H1 (cell line): ENCODE data around the gene DPF3. TPM values are rescaled to one million over a fixed set of nuclear protein-coding genes. Genes with fewer than 3 reads are reported as not detected.

Source experiments
- CTCF ChIA-PET: fragments of 300-600 bp; sonication (Branson Sonifier 250); formaldehyde crosslinking; loops from one replicate; lab custom pipeline; 2021; ENCODE audit not compliant: partially characterized antibody; lab: Charles Lee
- POLR2A ChIA-PET: fragments of 300-600 bp; sonication (Branson Sonifier 250); formaldehyde crosslinking; loops from one replicate; lab custom pipeline; 2021; ENCODE audit warnings: inconsistent platforms; ENCODE audit not compliant: partially characterized antibody; lab: Charles Lee
- DNase-seq, 2 experiments: peaks; one replicate each; pipeline versions ENCODE4 v3.0.0 to v3.0.0-alpha.2; 2010 to 2022; ENCODE audit warnings: low spot score in 2 of 2, low read depth in 1 of 2, mixed read lengths in 1 of 2
- FAIRE-seq: peaks from 2 replicates; lab custom pipeline; 2011; peaks lifted over from hg19 to GRCh38; lab: Jason Lieb, UNC
- H2AFZ ChIP-seq: 2 replicates; pipeline ENCODE4 v1.8.1; 2012; ENCODE audit warnings: low read length, inconsistent platforms
- H2AK5ac ChIP-seq: 2 replicates; pipeline ENCODE4 v1.6.1; 2013; ENCODE audit warnings: low read depth, low read length
- H2BK120ac ChIP-seq: replicated peaks from 2 replicates; pipeline ENCODE3; 2013; ENCODE audit warnings: low read depth, low read length, inconsistent platforms
- H2BK12ac ChIP-seq: 2 replicates; pipeline ENCODE4 v1.6.1; 2013; ENCODE audit warnings: low read depth, low read length
- H2BK15ac ChIP-seq: 2 replicates; pipeline ENCODE4 v1.6.1; 2013; ENCODE audit warnings: low read length
- H2BK20ac ChIP-seq: 2 replicates; pipeline ENCODE4 v1.6.1; 2013; ENCODE audit warnings: low read length
- H2BK5ac ChIP-seq: 2 replicates; pipeline ENCODE4 v1.6.1; 2013; ENCODE audit warnings: low read depth, low read length
- H3K14ac ChIP-seq: 2 replicates; pipeline ENCODE4 v1.6.1; 2013; ENCODE audit warnings: inconsistent platforms; ENCODE audit not compliant: insufficient read length
- H3K18ac ChIP-seq: 2 replicates; pipeline ENCODE4 v1.6.1; 2013; ENCODE audit warnings: low read length; ENCODE audit errors: extremely low read depth
- H3K23ac ChIP-seq: 2 replicates; pipeline ENCODE4 v1.6.1; 2013; ENCODE audit warnings: inconsistent platforms; ENCODE audit not compliant: insufficient read length
- H3K23me2 ChIP-seq: 2 replicates; pipeline ENCODE4 v1.6.1; 2013; ENCODE audit warnings: low read depth, low read length
- H3K27ac ChIP-seq: 2 replicates; pipeline ENCODE4 v1.6.1; 2011; ENCODE audit warnings: low read depth, low read length, inconsistent platforms
- H3K27me3 ChIP-seq, 4 experiments: replicated peaks in 1 of 4; 1 replicate in 1 of 4; 2 replicates in 3 of 4; pipeline versions ENCODE4 v1.6.1 to v1.8.1; 2011 to 2013; ENCODE audit warnings: low read length in 3 of 4, mild to moderate bottlenecking in 3 of 4, inconsistent platforms in 2 of 4, mixed read lengths in 2 of 4, moderate library complexity in 1 of 4; ENCODE audit not compliant: control insufficient read depth in 3 of 4, insufficient read depth in 3 of 4; ENCODE audit errors: extremely low read depth in 1 of 4
- H3K36me3 ChIP-seq, 4 experiments: 2 replicates each; pipeline versions ENCODE4 v1.6.1 to v1.8.1; 2011 to 2013; ENCODE audit warnings: mild to moderate bottlenecking in 4 of 4, low read length in 3 of 4, moderate library complexity in 2 of 4, control low read depth in 1 of 4, inconsistent platforms in 1 of 4; ENCODE audit not compliant: insufficient read depth in 4 of 4, control insufficient read depth in 2 of 4
- H3K4ac ChIP-seq: replicated peaks from 2 replicates; pipeline ENCODE3; 2013; ENCODE audit warnings: low read length, low read depth, mixed read lengths, inconsistent platforms; ENCODE audit not compliant: insufficient read length
- H3K4me1 ChIP-seq, 4 experiments: replicated peaks in 1 of 4; 1 replicate in 1 of 4; 2 replicates in 3 of 4; pipeline versions ENCODE4 v1.6.1 to v1.8.1; 2011 to 2013; ENCODE audit warnings: low read length in 3 of 4, inconsistent platforms in 2 of 4, mixed read lengths in 1 of 4; ENCODE audit not compliant: insufficient read depth in 4 of 4, control insufficient read depth in 3 of 4
- H3K4me2 ChIP-seq, 2 experiments: 2 replicates each; pipeline versions ENCODE4 v1.6.1 to v1.8.1; 2011 to 2013; ENCODE audit warnings: low read depth in 2 of 2, low read length in 2 of 2, control low read depth in 1 of 2, inconsistent platforms in 1 of 2, mild to moderate bottlenecking in 1 of 2; ENCODE audit not compliant: insufficient read depth in 1 of 2
- H3K4me3 ChIP-seq, 4 experiments: fragments of 200-600, 300-600 bp in 1 of 4; sonication (generic), shearing (Covaris generic), sonication (Bioruptor Twin) in 1 of 4; 2 replicates each; pipeline versions ENCODE4 v1.5.1 to v1.8.1; 2011 to 2016; ENCODE audit warnings: low read length in 4 of 4, low read depth in 3 of 4, control low read depth in 2 of 4, inconsistent platforms in 2 of 4, mild to moderate bottlenecking in 2 of 4, mixed read lengths in 1 of 4, moderate library complexity in 1 of 4; ENCODE audit not compliant: insufficient read depth in 2 of 4; ENCODE audit errors: extremely low read depth in 1 of 4
- H3K56ac ChIP-seq: replicated peaks from 2 replicates; pipeline ENCODE3; 2013; ENCODE audit warnings: low read depth, mild to moderate bottlenecking, mixed read lengths, low read length, inconsistent platforms; ENCODE audit not compliant: insufficient read length
- H3K79me1 ChIP-seq: 2 replicates; pipeline ENCODE4 v1.6.1; 2013; ENCODE audit warnings: low read depth, low read length, control low read depth
- H3K79me2 ChIP-seq, 2 experiments: 2 replicates each; pipeline versions ENCODE4 v1.6.1 to v1.8.1; 2012 to 2013; ENCODE audit warnings: low read length in 2 of 2, mild to moderate bottlenecking in 2 of 2, inconsistent platforms in 1 of 2; ENCODE audit not compliant: insufficient read depth in 2 of 2, control insufficient read depth in 1 of 2
- H3K9ac ChIP-seq, 4 experiments: replicated peaks in 1 of 4; 1 replicate in 1 of 4; 2 replicates in 3 of 4; pipeline versions ENCODE4 v1.6.1 to v1.8.1; 2011 to 2013; ENCODE audit warnings: low read depth in 3 of 4, low read length in 3 of 4, control low read depth in 2 of 4, mild to moderate bottlenecking in 2 of 4, moderate library complexity in 2 of 4, inconsistent platforms in 1 of 4; ENCODE audit errors: extremely low read depth in 1 of 4
- H3K9me3 ChIP-seq, 2 experiments: 2 replicates each; pipeline versions ENCODE4 v1.6.1 to v1.8.1; 2012 to 2013; ENCODE audit warnings: mild to moderate bottlenecking in 2 of 2, moderate library complexity in 2 of 2, control low read depth in 1 of 2, inconsistent platforms in 1 of 2, low read depth in 1 of 2, low read length in 1 of 2, mixed read lengths in 1 of 2; ENCODE audit not compliant: insufficient read depth in 2 of 2
- H4K20me1 ChIP-seq, 2 experiments: replicated peaks in 1 of 2; 2 replicates each; pipeline versions ENCODE3 to v1.8.1; 2011 to 2013; ENCODE audit warnings: inconsistent platforms in 2 of 2, low read length in 2 of 2, mild to moderate bottlenecking in 1 of 2; ENCODE audit not compliant: insufficient read depth in 2 of 2, control insufficient read depth in 1 of 2
- H4K5ac ChIP-seq: 2 replicates; pipeline ENCODE4 v1.6.1; 2013; ENCODE audit warnings: low read length, low read depth, mixed read lengths, inconsistent platforms; ENCODE audit not compliant: insufficient read length
- H4K8ac ChIP-seq: 2 replicates; pipeline ENCODE4 v1.8.0; 2013; ENCODE audit warnings: mild to moderate bottlenecking, moderate library complexity, low read length, inconsistent platforms; ENCODE audit not compliant: insufficient read depth; ENCODE audit errors: extremely low read depth
- H4K91ac ChIP-seq: replicated peaks from 2 replicates; pipeline ENCODE3; 2013; ENCODE audit warnings: low read length, mixed read lengths, inconsistent platforms; ENCODE audit not compliant: insufficient read length
- GABPA ChIP-seq: IDR thresholded peaks from 2 replicates; pipeline ENCODE4 v1.6.1; 2011; ENCODE audit warnings: mild to moderate bottlenecking, low read length, moderate library complexity, borderline replicate concordance; ENCODE audit not compliant: insufficient read depth
- NANOG ChIP-seq: IDR thresholded peaks from 2 replicates; pipeline ENCODE4 v1.6.1; 2011; ENCODE audit warnings: low read length, low read depth, mild to moderate bottlenecking, inconsistent platforms; ENCODE audit not compliant: insufficient read depth, poor library complexity, severe bottlenecking
- SIN3A ChIP-seq, 2 experiments: IDR thresholded peaks in 1 of 2; conservative IDR thresholded peaks in 1 of 2; 2 replicates each; pipeline ENCODE4 v1.6.1; 2011 to 2012; ENCODE audit warnings: low read length in 2 of 2, improper control_type of control experiment in 1 of 2, low read depth in 1 of 2, mild to moderate bottlenecking in 1 of 2
- SIRT6 ChIP-seq: IDR thresholded peaks from one replicate; pipeline ENCODE4 v1.7.1; 2012; ENCODE audit warnings: low read length, inconsistent platforms
- SP4 ChIP-seq: IDR thresholded peaks from 2 replicates; pipeline ENCODE4 v1.6.1; 2012; ENCODE audit warnings: low read length, inconsistent platforms
- WGBS, 2 experiments: shearing (Covaris generic) in 1 of 2; methylation state at CpG; one replicate each; pipeline versions ENCODE4 v1.1.6 to v1.1.7; 2013 to 2015; ENCODE audit warnings: low lambda C conversion rate in 2 of 2, mixed read lengths in 2 of 2, inconsistent platforms in 1 of 2, low coverage in 1 of 2, missing lambda C conversion rate in 1 of 2; ENCODE audit not compliant: insufficient replicate concordance in 2 of 2, insufficient coverage in 1 of 2, insufficient read length in 1 of 2; ENCODE audit errors: extremely low coverage in 1 of 2, missing lambda C conversion rate in 1 of 2; 5-methylcytosine and 5-hydroxymethylcytosine counted together
- polyA plus RNA-seq, 7 experiments: library from polyadenylated mRNA; depleted of rRNA in 3 of 7; stranded (reverse) in 5 of 7; unstranded in 2 of 7; fragments of >200 nt in 5 of 7; fragments of 200-250 nt in 2 of 7; gene quantifications; 1 replicate in 5 of 7; 2 replicates in 1 of 7; 4 replicates in 1 of 7; pipeline versions ENCODE4 v1.2.1 to v1.2.3, GENCODE V29; 2011 to 2013; ENCODE audit warnings: missing spikeins in 2 of 7, mixed read lengths in 2 of 7
- total RNA-seq: library from RNA; stranded (reverse); fragmentation: NEBNext Ultra II Directional; extraction: Animal tissue kit (Norgen Biotek cat#: 25700); gene quantifications from 2 replicates; pipeline ENCODE4 v1.2.1, GENCODE V29; 2021

Gene DPF3
- total and polyA plus RNA-seq, 2 of the 8 experiments (the other 6 are each of a cell fraction or from before 2014, with no cell fraction given), result 0.19 TPM; not detected in 1

- H3K79me2 ChIP-seq, result no peaks in the 10 kb centered on the region
- FAIRE-seq, result no peak
Observed at GRCh38 chr14:72613231-72613974, 280.5 kb downstream of the DPF3 start.

More at GRCh38 chr14:72613231-72613974, 280.5 kb downstream of the DPF3 start:
- Histone ChIP-seq H3K56ac (no peak overlapping the region), H3K36me3 (no peaks in the 10 kb centered on the region), H3K27ac (no peak overlapping the region), H3K9ac (no peak overlapping the region), H3K23ac (no peak overlapping the region), H3K18ac (no peak overlapping the region), H4K8ac (peak overlapping the region; percentile 26; the same call in 1 of the 2 replicates), H2BK20ac (no peak overlapping the region), H2BK15ac (no peak overlapping the region), H3K27me3 (no peaks in the 10 kb centered on the region; a peak in 1 of 7 replicates), H2AK5ac (no peak overlapping the region), H4K20me1 (no peaks in the 10 kb centered on the region), H4K5ac (no peak overlapping the region), H3K4me1 (peaks cover 0 to 4% (median 2%) of the 10 kb centered on the region in 4 experiments; a peak in 3 of 7 replicates), H2BK12ac (no peak overlapping the region), H2AFZ (no peak overlapping the region), H3K4me2 (no peak overlapping the region), H3K14ac (no peak overlapping the region), H3K9me3 (no peaks in the 10 kb centered on the region), H2BK5ac (no peak overlapping the region), H3K79me1 (no peaks in the 10 kb centered on the region), H3K23me2 (no peaks in the 10 kb centered on the region), H3K4me3 (no peak overlapping the region), H2BK120ac (no peak overlapping the region), H3K4ac (no peak overlapping the region), H4K91ac (no peak overlapping the region)
- ChIA-PET POLR2A (no interaction called here), CTCF (interaction anchor here (0.8 kb wide), 1 partner anchor 314 kb away, joined by 3 read pairs; no protein-coding TSS in a partner anchor)
- DNase-seq, result peak in 1 of 2 experiments; percentile 26
- TF ChIP-seq SP4 (no peak), NANOG (no peak), SIRT6 (no peak), GABPA (no peak), SIN3A (conservative IDR thresholded peaks at IDR 0.05 in 1 of 2, IDR thresholded peaks at IDR 0.05 in 1 of 2; ENCODE audit: low read depth in 1 of 2, low read length in 2 of 2) (no peak)
- WGBS, 2 experiments, result 77% methylated on average over 13 of the region's 13 CpGs; no CpG with 5 or more reads in 1 of the 2 experiments
